NCI-H460 (cell line): Measurements from ENCODE around the gene TMCC1. TPM values are rescaled to one million over a fixed set of nuclear protein-coding genes. Genes with fewer than 3 reads are reported as not detected.
"Not testable (repeated sequence)": the region's sequence is repeated elsewhere in the genome, so short reads cannot be mapped to it uniquely, and the experiment has no call there.

Experiments
- DNase-seq: peaks from one replicate; pipeline ENCODE4 v3.0.0-alpha.2; 2016; ENCODE audit warnings: low read depth; ENCODE audit errors: extremely low read depth
- total RNA-seq: library from RNA; depleted of rRNA; stranded (reverse); fragments of >200 nt; shearing (Covaris generic); gene quantifications from 2 replicates; pipeline ENCODE4 v1.2.3, GENCODE V29; 2014

TMCC1 gene
- total RNA-seq, 1 experiment from 2014 or later = 9.7 TPM

GRCh38 chr3:129778871-129779270, 114.6 kb downstream of the TMCC1 start:
- DNase-seq = no peak

GRCh38 chr3:129777806-129778205, 115.7 kb downstream of the TMCC1 start:
- DNase-seq = no peak

GRCh38 chr3:129775870-129776269, 117.6 kb downstream of the TMCC1 start:
- DNase-seq = no peak

GRCh38 chr3:129773691-129774663, 119.5 kb downstream of the TMCC1 start:
- no peak for DNase-seq

GRCh38 chr3:129770604-129771003, 122.9 kb downstream of the TMCC1 start:
- DNase-seq = no peak

- DNase-seq = no peak
Measured at GRCh38 chr3:129769616-129770015, 123.9 kb downstream of the TMCC1 start.

- no peak for DNase-seq
Measured at GRCh38 chr3:129768728-129769127, 124.8 kb downstream of the TMCC1 start.

- DNase-seq = no peak
Measured at GRCh38 chr3:129766135-129766534, 127.4 kb downstream of the TMCC1 start.

GRCh38 chr3:129764090-129764489, 129.4 kb downstream of the TMCC1 start:
- no peak for DNase-seq

GRCh38 chr3:129758785-129759320, 134.7 kb downstream of the TMCC1 start:
- DNase-seq = no peak

GRCh38 chr3:129758306-129758705, 135.2 kb downstream of the TMCC1 start:
- no peak for DNase-seq

GRCh38 chr3:129756871-129757270, 136.6 kb downstream of the TMCC1 start:
- no peak for DNase-seq

GRCh38 chr3:129751105-129751504, 142.4 kb downstream of the TMCC1 start:
- DNase-seq = not testable (repeated sequence)

GRCh38 chr3:129749692-129750091, 143.8 kb downstream of the TMCC1 start:
- no peak for DNase-seq

GRCh38 chr3:129747992-129748391, 145.5 kb downstream of the TMCC1 start:
- DNase-seq = no peak

GRCh38 chr3:129747136-129747535, 146.4 kb downstream of the TMCC1 start:
- DNase-seq = no peak

- no peak for DNase-seq
Measured at GRCh38 chr3:129746629-129747028, 146.9 kb downstream of the TMCC1 start.

- DNase-seq = no peak
Measured at GRCh38 chr3:129745253-129745652, 148.3 kb downstream of the TMCC1 start.

GRCh38 chr3:129741794-129742193, 151.7 kb downstream of the TMCC1 start:
- DNase-seq = no peak

- no peak for DNase-seq
Measured at GRCh38 chr3:129740090-129740489, 153.4 kb downstream of the TMCC1 start.

- DNase-seq = no peak
Measured at GRCh38 chr3:129739634-129740033, 153.9 kb downstream of the TMCC1 start.

- DNase-seq = no peak
Measured at GRCh38 chr3:129738172-129738571, 155.3 kb downstream of the TMCC1 start.
